IPS DF 6.9 (cell line): Measurements from ENCODE around the gene AGBL1.

ENCODE experiments used
- DNase-seq: peaks from one replicate; pipeline ENCODE4 v3.0.0-alpha.2; 2013; ENCODE audit warnings: low read depth, low spot score
- H3K27ac ChIP-seq: one replicate; pipeline ENCODE4 v1.5.1; 2013; ENCODE audit warnings: low read length, control low read depth
- H3K27me3 ChIP-seq: 2 replicates; pipeline ENCODE4 v1.6.1; 2013; ENCODE audit warnings: mild to moderate bottlenecking, low read length; ENCODE audit not compliant: control insufficient read depth, insufficient read depth
- H3K36me3 ChIP-seq: 2 replicates; pipeline ENCODE4 v1.6.1; 2013; ENCODE audit warnings: low read length; ENCODE audit not compliant: control insufficient read depth, insufficient read depth
- H3K4me1 ChIP-seq: 2 replicates; pipeline ENCODE4 v1.6.1; 2013; ENCODE audit warnings: low read length; ENCODE audit not compliant: control insufficient read depth, insufficient read depth
- H3K4me3 ChIP-seq: 2 replicates; pipeline ENCODE4 v1.5.1; 2013; ENCODE audit warnings: mild to moderate bottlenecking, low read length
- H3K9me3 ChIP-seq: 2 replicates; pipeline ENCODE4 v1.6.1; 2013; ENCODE audit warnings: low read length, inconsistent platforms; ENCODE audit not compliant: control insufficient read depth, insufficient read depth
- WGBS: extraction: QIAGEN DNeasy Blood & Tissue Kit; methylation state at CpG from one replicate; pipeline ENCODE4 v1.1.7; 2013; ENCODE audit warnings: mixed read lengths, missing lambda C conversion rate; ENCODE audit not compliant: insufficient read length, insufficient coverage; 5-methylcytosine and 5-hydroxymethylcytosine counted together

AGBL1 gene

GRCh38 chr15:86079508-86080266, at the start of gene AGBL1:
Gene AGBL1, plus strand, starts transcription at chr15:86079871.
- H3K36me3 ChIP-seq = no peaks in the 10 kb centered on the region
- no peak within 1 kb of the TSS for H3K27ac ChIP-seq
- no CpG with 5 or more reads among the region's 27 CpGs for WGBS
- DNase-seq = no peak
- no peak within 1 kb of the TSS for H3K4me3 ChIP-seq
- H3K4me1 ChIP-seq = peaks cover 4% of the 10 kb centered on the region; the same call in 1 of the 2 replicates
- no peaks in the 10 kb centered on the region for H3K27me3 ChIP-seq
- no peaks in the 10 kb centered on the region for H3K9me3 ChIP-seq

- Histone ChIP-seq H3K36me3 (no peaks in the 10 kb centered on the region), H3K4me3 (no peak overlapping the region), H3K27me3 (no peaks in the 10 kb centered on the region), H3K9me3 (no peaks in the 10 kb centered on the region), H3K27ac (no peak overlapping the region), H3K4me1 (no peaks in the 10 kb centered on the region)
- DNase-seq = no peak
These were observed 44.8 kb upstream of the AGBL1 start for GRCh38 chr15:86034904-86035303.

- no peak for DNase-seq
- no peak overlapping the region for H3K4me3 ChIP-seq
- H3K4me1 ChIP-seq = 0 out of 2 replicates have a peak, but pooled peaks cover 1% of the 10 kb centered on the region
- WGBS = no CpG with 5 or more reads among the region's 1 CpG
- no peaks in the 10 kb centered on the region for H3K36me3 ChIP-seq
- H3K9me3 ChIP-seq = no peaks in the 10 kb centered on the region
- H3K27ac ChIP-seq = no peak overlapping the region
- no peaks in the 10 kb centered on the region for H3K27me3 ChIP-seq
These were observed 43.4 kb upstream of the AGBL1 start for GRCh38 chr15:86036243-86036642.

- Histone ChIP-seq H3K4me1 (0 out of 2 replicates have a peak, but pooled peaks cover 1% of the 10 kb centered on the region), H3K9me3 (no peaks in the 10 kb centered on the region), H3K4me3 (no peak overlapping the region), H3K36me3 (no peaks in the 10 kb centered on the region), H3K27ac (no peak overlapping the region), H3K27me3 (no peaks in the 10 kb centered on the region)
- WGBS = no CpG with 5 or more reads among the region's 1 CpG
- DNase-seq = no peak
These were observed 41.2 kb upstream of the AGBL1 start for GRCh38 chr15:86038491-86038890.

- H3K9me3 ChIP-seq = no peaks in the 10 kb centered on the region
- no peaks in the 10 kb centered on the region for H3K27me3 ChIP-seq
- H3K4me3 ChIP-seq = no peak overlapping the region
- no CpG with 5 or more reads among the region's 6 CpGs for WGBS
- no peak for DNase-seq
- H3K36me3 ChIP-seq = no peaks in the 10 kb centered on the region
- 0 out of 2 replicates have a peak, but pooled peaks cover 1% of the 10 kb centered on the region for H3K4me1 ChIP-seq
- no peak overlapping the region for H3K27ac ChIP-seq
These were observed 39.2 kb upstream of the AGBL1 start for GRCh38 chr15:86040356-86041033.

- WGBS = no CpG with 5 or more reads among the region's 6 CpGs
- no peak overlapping the region for H3K4me3 ChIP-seq
- 0 out of 2 replicates have a peak, but pooled peaks cover 1% of the 10 kb centered on the region for H3K4me1 ChIP-seq
- no peak overlapping the region for H3K27ac ChIP-seq
- no peaks in the 10 kb centered on the region for H3K27me3 ChIP-seq
- H3K9me3 ChIP-seq = no peaks in the 10 kb centered on the region
- no peak for DNase-seq
- no peaks in the 10 kb centered on the region for H3K36me3 ChIP-seq
These were observed 38.3 kb upstream of the AGBL1 start for GRCh38 chr15:86041399-86041798.

GRCh38 chr15:86042226-86042625, 37.4 kb upstream of the AGBL1 start:
- DNase-seq = no peak
- no CpG with 5 or more reads among the region's 1 CpG for WGBS
- Histone ChIP-seq H3K4me1 (0 out of 2 replicates have a peak, but pooled peaks cover 1% of the 10 kb centered on the region), H3K9me3 (no peaks in the 10 kb centered on the region), H3K27ac (no peak overlapping the region), H3K27me3 (no peaks in the 10 kb centered on the region), H3K4me3 (no peak overlapping the region), H3K36me3 (no peaks in the 10 kb centered on the region)

GRCh38 chr15:86044981-86045380, 34.7 kb upstream of the AGBL1 start:
- DNase-seq = no peak

GRCh38 chr15:86054338-86054737, 25.3 kb upstream of the AGBL1 start:
- no peaks in the 10 kb centered on the region for H3K27me3 ChIP-seq
- no peaks in the 10 kb centered on the region for H3K9me3 ChIP-seq
- no peaks in the 10 kb centered on the region for H3K36me3 ChIP-seq
- no peaks in the 10 kb centered on the region for H3K4me1 ChIP-seq
- WGBS = no CpG with 5 or more reads among the region's 6 CpGs
- H3K27ac ChIP-seq = no peak overlapping the region
- H3K4me3 ChIP-seq = no peak overlapping the region
- no peak for DNase-seq

More at GRCh38 chr15:86044981-86045380, 34.7 kb upstream of the AGBL1 start:
- no peaks in the 10 kb centered on the region for H3K9me3 ChIP-seq
- no peaks in the 10 kb centered on the region for H3K27me3 ChIP-seq
- 0 out of 2 replicates have a peak, but pooled peaks cover 1% of the 10 kb centered on the region for H3K4me1 ChIP-seq
- no peak overlapping the region for H3K27ac ChIP-seq
- no peaks in the 10 kb centered on the region for H3K36me3 ChIP-seq
- WGBS = no CpG with 5 or more reads among the region's 1 CpG
- no peak overlapping the region for H3K4me3 ChIP-seq

- Histone ChIP-seq H3K4me1 (no peaks in the 10 kb centered on the region), H3K4me3 (no peak overlapping the region), H3K27me3 (no peaks in the 10 kb centered on the region), H3K9me3 (no peaks in the 10 kb centered on the region), H3K27ac (no peak overlapping the region), H3K36me3 (no peaks in the 10 kb centered on the region)
- DNase-seq = no peak
- WGBS = no CpG with 5 or more reads among the region's 4 CpGs
These were observed 24.0 kb upstream of the AGBL1 start for GRCh38 chr15:86055688-86056087.
